HG03565 (cell line): Measurements from ENCODE around the gene CAMK2N1.
"Not testable (repeated sequence)": the region's sequence is repeated elsewhere in the genome, so short reads cannot be mapped to it uniquely, and the experiment has no call there.

Experiments
- ATAC-seq: cut with Tn5 transposase; IDR thresholded peaks from one replicate; pipeline ENCODE4 v1.9.1; 2021; ENCODE audit warnings: mild to moderate bottlenecking, moderate library complexity; ENCODE audit not compliant: unreplicated experiment

Gene CAMK2N1

GRCh38 chr1:20496725-20497383 is 10.8 kb upstream of the CAMK2N1 start:
- not testable (repeated sequence) for ATAC-seq

- no peak for ATAC-seq
Measured at GRCh38 chr1:20496241-20496661, 10.2 kb upstream of the CAMK2N1 start.

DNA sequence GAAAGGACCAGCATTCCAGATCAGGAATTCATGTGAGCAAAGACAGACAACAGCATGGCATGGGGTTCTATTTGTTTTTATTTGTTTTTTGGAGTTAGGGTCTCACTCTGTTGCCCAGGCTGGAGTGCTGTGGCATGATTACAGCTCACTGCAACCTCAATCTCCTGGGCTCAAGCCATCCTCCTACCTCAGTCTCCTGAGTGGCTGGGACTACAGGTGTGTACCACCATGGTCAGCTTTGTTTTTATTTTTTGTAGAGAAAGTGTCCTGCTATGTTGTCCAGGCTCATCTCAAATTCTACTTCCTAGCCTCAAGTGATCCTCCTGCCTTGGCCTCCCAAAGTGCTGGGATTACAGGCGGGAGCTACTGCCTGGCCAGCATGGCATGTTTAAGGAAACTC is 9.7 kb upstream of the CAMK2N1 start:
- ATAC-seq, result no peak

GRCh38 chr1:20494609-20495311 is 8.8 kb upstream of the CAMK2N1 start:
- no peak for ATAC-seq

DNA sequence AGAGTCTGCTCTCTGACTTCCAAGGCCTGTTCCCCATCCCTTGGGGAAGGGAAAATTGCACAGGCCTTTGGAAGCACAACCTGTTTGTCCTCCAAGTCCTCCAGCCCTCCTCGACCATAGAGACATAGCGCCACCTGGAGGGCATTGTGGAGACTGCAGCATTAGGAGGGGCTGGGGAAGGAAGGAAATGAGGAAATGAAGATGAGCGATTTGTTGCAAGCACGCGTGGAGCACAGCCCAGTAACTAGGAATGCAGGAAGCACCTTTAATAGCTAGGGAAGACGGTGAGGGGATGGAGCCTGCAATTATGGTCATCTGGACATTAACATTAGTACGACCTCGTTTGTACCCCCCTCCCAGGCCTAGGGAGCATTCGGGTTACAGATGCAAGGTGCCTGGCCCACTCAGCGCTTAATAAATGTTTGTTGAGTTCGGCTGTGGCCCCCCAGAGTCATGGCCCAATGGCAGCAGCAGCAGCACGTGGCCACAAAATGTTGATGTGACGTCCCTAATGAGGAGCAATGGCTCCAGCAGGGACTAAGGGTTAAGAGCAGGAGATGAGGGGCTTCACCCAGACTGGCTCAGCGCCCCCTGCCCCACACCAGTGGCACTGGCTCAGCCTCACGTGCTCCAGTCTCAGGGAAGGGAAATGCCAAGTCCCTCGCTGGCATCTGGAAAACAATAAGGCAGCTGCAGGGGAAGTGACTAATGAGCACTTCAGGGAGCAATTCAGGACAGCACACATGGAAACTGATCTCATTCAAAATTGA is 8.0 kb upstream of the CAMK2N1 start:
- ATAC-seq, result no peak

- ATAC-seq, result no peak
Measured at GRCh38 chr1:20493309-20493708, 7.3 kb upstream of the CAMK2N1 start.

DNA sequence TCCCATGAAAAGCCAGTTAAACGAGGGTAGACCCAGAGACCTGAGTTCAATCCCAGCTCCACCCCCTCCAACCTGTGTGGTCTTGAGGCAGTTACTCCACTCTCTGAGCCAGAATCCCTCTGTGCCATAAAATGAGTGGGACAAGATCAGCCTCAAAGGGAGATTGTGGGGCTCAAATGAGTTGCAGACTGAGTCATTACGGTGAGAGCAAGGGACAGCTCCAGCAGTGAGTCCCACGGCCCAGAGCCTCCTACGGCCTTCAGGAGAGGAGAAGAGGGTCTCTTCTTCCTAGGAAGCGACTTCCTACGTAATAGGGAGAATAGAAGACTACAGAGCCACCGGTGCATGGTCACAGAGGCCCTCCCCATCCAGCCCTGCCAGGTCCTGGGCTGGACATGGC is 6.7 kb upstream of the CAMK2N1 start:
- no peak for ATAC-seq

DNA sequence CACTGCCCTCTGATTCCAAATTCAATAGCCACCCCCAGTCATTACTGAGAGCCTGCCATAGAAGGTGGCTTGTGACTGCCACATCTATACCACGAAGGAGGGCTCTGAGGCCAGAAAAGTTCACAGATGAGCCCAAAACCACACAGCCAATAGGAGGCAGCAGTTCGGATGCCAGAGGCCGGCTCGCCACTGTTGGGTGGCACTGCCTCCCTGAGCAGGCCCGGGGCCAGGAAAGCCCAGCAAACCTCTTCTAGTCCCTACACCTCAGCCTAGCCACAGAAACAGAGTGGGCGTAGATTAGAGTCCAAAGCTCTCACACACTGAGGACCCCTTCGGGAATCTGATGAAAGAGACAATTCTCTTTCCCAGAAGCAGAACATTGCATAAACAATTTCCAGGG is 5.9 kb upstream of the CAMK2N1 start:
- no peak for ATAC-seq

- no peak for ATAC-seq
Measured at GRCh38 chr1:20491178-20491577, 5.2 kb upstream of the CAMK2N1 start.

DNA sequence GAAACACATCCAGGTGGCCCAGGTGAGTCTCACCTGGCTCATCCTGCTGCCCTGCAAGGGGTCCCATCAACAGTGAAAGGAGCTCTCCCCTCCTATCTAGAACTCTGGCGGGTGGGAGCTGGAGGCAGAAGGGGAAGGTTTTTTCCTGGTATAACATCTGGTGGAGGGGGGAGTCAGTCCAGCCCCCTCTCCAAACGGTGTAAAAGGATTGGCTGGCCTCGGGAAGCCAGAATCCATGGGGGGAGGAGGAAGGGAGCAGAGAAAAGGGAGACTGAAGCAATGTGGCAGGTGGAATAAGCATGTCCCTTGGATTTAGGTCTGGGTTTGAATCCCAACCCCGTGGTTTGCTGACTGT is 1.2 kb upstream of the CAMK2N1 start:
- no peak for ATAC-seq

GRCh38 chr1:20486457-20487235 is 636 bp upstream of the CAMK2N1 start:
- no peak for ATAC-seq

DNA sequence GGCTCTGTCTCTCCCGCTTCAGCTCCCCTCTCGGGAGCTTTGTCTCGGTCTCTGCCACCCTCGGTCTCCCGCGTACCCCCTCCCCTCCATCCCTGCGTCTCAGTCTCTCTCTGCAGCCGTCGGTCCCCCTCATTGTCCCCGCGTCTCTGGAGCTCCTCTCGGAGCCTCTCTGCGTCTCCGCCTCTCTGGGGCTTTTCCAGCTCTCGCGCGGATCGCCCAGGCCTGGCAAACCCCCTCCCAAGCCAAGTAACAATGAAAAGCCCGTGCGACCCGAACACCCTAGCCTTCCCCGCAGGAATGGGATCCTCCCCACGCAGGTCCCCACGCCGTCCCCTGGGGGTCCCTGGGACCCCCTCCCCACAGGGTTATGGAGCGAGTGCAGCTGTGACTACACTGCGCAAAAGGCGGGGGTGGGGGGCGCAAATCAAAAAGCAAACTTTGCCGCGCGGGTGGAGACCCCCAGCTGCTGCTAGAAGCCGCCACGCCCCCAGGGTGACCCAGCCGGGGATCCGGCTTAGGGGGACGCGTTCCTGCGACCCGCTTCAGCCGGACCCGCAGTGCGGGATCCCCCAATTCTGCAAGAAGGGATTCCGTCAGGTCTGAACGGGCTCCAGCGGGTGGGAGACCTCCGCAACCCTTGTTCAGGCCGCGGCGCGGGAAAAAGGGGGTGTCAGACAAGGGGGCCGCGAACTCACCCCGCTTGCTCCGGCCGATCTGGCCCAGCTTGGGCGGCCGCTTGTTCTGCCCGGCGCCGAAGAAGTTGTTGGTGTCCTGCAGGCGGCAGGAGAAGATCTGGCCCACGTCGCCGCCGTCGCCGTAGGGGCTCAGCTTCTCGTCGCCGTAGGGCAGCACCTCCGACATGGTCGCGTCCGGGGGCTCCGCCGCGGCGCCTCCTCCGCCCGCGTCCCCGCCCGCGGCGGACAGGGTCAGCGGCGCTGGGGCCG is 1.2 kb downstream of the CAMK2N1 start:
- ATAC-seq, result no peak

DNA sequence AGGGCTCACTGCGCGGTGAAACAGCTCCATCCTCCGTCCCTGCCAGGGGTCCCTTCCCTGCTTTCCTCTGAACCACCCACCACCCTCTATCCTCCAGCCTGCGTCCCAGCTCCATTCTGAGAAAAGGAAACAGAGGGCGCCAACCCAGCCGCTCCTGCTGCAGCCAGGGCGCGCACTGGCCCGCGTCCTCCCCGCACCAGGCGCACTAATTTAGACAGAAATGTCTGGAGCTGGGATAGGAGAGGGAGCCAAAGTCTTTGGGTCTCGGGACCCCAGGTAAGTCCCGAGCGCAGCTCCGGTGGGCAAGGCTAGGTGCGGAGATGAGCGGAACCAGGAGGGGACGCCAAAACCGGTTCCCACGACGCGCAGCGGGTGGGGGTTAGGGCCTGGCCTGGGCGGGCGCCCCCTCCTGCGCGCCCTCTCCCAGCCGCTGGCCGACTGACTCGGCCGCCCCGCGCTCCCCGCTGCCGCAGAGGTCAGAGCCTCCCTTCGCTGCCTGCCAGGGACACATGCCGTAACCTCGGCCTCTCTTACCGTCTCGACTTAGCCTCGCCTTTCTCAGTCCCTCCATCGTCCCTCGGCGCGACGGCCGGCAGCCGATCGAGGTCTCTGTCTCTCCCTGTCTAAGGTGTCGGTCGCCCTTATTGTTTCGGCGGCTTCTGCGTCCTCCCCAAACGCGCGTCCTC is 2.0 kb downstream of the CAMK2N1 start:
- no peak for ATAC-seq

- ATAC-seq, result no peak
Measured at GRCh38 chr1:20483098-20483832, 2.7 kb downstream of the CAMK2N1 start.

DNA sequence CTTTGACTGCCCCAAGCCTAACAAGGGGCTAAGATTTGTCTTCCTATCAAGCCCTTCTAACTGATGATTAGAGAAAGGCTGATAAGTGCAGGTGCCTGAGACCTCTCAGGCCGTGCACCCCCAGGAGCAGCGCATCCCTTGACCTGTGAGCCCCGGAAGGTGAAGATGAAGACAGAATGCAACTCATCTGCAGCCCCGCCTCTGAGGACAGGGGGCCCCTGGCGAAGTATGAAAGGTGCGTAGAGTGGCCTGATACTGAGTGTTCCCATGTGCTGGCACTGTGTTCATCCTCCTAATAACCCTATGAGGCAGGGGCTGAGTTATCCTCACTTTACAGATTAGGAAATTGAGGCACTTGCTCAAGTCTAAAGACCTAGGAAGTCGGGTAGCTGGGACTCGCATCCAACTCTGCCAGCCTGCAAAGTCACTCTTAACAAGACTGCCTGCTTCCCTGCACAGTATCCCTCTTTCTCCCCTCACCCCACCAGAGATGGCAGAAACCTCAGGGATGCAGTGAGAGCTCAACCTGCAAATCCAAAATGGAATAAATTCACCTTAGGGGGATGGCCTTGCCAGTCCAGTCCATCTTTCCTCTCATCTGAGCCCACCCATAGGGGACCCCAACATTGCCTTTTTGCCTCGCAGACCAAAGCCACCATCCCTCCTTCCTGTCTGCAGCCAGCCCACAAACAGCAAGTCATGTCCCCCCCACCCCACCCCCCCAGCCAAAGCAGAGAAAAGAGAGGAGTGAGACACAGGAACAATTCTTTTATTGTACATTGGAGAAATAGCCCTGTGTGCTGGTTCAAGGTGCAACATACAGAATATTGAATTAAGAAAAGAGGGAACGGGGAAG is 4.1 kb downstream of the CAMK2N1 start:
- ATAC-seq, result no peak

GRCh38 chr1:20480951-20481617 is 4.9 kb downstream of the CAMK2N1 start:
- ATAC-seq, result no peak

GRCh38 chr1:20480243-20480944 is 5.6 kb downstream of the CAMK2N1 start:
- no peak for ATAC-seq
